NCI-H128 (cell line): ENCODE measurements around the gene MRPL34.

Experiments
- DNase-seq: peaks from one replicate; lab custom pipeline; 2025; ENCODE audit not compliant: unreplicated experiment; lab: John Stamatoyannopoulos, UW

The MRPL34 gene

DNA sequence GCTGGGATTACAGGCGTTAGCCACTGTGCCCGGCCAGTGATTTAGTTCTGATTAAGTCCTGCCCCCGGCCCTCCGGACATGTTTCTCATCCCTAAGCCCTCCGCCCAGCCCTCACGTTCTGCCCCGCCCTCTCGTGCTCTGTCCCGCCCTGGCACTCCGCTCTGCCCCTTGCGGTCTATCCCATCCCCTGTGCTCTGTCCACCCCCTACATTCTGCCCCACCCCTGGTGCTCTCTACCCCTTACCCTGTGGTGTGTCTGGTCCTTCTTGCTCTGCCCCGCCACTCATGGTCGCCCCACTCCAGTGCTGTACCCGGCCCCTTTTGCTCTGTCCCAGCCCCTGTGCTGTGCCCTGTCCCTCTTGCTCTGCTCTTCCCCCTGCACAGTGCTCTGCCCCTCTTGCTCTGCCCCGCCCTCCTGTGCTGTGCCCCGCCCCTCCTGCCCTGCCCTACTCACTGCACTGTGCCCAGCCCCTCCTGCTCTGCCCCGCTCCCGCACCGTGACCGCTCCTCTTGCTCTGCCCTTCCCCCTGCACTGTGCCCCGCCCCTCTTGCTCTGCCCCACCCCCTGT lies 34.7 kb downstream of the MRPL34 start:
- no peak for DNase-seq

DNA sequence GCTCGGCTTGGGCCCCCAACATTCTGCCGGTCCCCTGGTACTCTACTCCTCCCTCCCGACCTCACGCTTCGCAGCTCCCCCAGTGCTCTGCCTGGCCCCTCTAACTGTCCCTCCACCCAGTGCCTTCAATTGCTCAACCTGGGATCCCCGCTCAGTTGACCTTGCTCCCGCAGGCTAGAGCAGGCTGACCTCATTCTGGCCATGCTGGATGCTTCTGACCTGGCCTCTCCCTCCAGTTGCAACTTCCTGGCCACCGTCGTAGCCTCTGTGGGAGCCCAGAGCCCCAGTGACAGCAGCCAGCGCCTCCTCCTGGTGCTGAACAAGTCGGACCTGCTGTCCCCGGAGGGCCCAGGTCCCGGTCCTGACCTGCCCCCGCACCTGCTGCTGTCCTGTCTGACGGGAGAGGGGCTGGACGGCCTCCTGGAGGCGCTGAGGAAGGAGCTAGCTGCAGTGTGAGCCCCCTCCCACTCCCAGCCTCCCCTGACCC lies 35.2 kb downstream of the MRPL34 start:
- no peak for DNase-seq

DNA sequence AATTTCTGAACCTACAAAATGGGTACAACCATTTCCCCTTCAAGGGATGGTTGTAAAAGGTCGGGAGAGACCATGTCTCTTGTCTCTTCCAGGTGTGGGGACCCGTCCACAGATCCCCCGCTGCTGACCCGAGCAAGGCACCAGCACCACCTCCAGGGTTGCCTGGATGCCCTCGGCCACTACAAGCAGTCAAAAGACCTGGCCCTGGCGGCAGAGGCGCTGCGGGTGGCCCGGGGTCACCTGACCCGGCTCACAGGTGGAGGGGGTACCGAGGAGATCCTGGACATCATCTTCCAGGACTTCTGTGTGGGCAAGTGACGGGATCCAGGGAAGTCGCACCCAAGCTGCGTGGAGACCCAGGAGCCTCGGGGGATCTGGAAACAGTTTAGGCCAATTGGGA lies 35.7 kb downstream of the MRPL34 start:
- no peak for DNase-seq

GRCh38 chr19:17341845-17342244 lies 36.2 kb downstream of the MRPL34 start:
- DNase-seq = no peak

- DNase-seq = no peak
Measured at GRCh38 chr19:17346109-17346671, 40.5 kb downstream of the MRPL34 start.

- DNase-seq = no peak
Measured at GRCh38 chr19:17347361-17347760, 41.7 kb downstream of the MRPL34 start.

DNA sequence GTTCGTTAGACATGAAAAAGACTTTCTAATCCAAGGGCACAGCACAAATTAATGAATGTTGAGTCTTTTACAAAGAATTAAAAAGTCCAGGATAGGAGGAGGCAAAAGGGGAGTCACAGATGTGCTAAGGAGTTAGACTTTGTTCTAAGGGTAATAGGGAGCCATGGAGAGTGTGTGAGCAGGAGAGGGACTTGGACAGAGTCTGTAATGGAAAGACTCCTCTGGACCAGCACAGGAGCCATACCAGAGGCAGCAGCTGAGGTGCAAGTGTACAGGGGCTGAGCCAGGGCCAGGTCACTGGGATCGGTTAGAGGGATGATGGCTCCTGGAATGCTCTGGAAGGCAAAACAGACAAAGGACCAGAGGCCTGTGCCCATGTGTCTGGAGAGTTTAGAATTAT lies 42.2 kb downstream of the MRPL34 start:
- DNase-seq = no peak

DNA sequence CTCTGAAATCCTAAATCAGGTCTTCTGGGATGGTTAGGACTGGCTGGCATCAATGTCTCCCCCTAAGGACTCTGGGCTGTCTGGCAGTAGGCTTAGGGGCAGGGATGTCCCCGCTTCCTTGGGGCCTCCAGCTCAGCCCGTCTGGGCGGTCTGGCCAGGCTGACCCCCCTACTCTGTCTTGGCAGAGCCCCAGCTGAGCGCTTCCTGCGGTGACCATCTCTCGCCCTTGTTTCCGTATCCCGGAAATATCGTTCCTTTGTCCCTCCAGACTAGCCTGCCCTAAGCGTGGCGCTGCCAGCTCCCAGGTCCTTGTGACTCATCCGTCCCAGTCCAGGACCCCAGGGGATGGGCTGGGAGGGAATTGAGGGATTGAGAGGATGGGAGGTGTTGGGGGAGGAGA lies 43.0 kb downstream of the MRPL34 start:
- DNase-seq = no peak

DNA sequence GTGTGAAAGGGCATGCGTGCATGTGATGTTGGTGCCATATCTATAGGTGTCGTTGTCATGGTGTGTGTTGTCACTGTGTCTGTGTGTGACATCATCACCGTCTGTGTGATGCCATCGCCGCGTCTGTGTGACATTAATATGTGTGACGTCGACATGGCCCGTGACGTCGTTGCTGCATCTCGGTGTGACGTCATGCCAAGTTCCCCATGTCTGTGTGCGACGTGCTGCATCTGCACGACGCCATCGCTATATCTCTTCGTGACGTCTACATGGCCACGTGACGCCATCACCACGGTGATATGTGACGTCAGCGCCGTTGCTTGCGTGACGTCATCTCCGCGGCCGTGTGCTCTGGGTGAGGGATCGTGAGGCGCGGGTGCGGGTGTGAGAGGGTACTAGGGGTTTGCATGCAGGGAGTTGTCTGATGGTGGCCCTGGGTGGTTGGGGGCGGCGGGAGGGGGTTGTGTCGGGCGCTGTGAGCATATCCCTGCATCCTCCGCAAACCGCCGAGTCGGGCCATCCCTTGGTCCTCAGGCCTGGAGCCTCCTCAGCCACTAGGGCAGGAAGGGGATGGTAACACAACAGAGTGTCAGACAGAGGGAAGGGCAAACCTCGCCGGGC lies 46.3 kb downstream of the MRPL34 start:
- no peak for DNase-seq

GRCh38 chr19:17352608-17353280 lies 47.1 kb downstream of the MRPL34 start:
- no peak for DNase-seq

GRCh38 chr19:17353386-17353785 lies 47.7 kb downstream of the MRPL34 start:
- DNase-seq = no peak
